HCT116 (cell line): ENCODE data around the gene PRRT1B. TPM values are rescaled to one million over a fixed set of nuclear protein-coding genes. Genes with fewer than 3 reads are reported as not detected.

Experiments
- ATAC-seq: fragments of 200-7000 bp; cut with Tn5 transposase; 2 replicates; pipeline ENCODE4 v1.9.1; 2020; ENCODE audit warnings: mild to moderate bottlenecking, moderate library complexity
- BruUV-seq: library from RNA; stranded (reverse); fragments of 400-500 nt; replicated peaks from 2 replicates; lab custom pipeline; 2021; lab: Mats Ljungman, UMichigan
- CTCF ChIA-PET: fragments of 300-600 bp; sonication (Branson Sonifier 250); formaldehyde crosslinking; loops from one replicate; lab custom pipeline; 2021; ENCODE audit warnings: antibody characterized with exemption; lab: Charles Lee
- POLR2A ChIA-PET: fragments of 300-600, 350-600 bp; sonication (Branson Sonifier 250); formaldehyde crosslinking; loops from one replicate; lab custom pipeline; 2021; ENCODE audit warnings: antibody characterized with exemption; lab: Charles Lee
- RAD21 ChIA-PET, 2 experiments: fragments of 300-600 bp; sonication (Branson Sonifier 250); formaldehyde crosslinking; loops; one replicate each; lab custom pipeline; 2023; ENCODE audit warnings: low total read pairs in 2 of 2; ENCODE audit not compliant: uncharacterized antibody in 2 of 2, unreplicated experiment in 2 of 2, low non-redundant PET in 1 of 2; lab: Charles Lee
- DNase-seq: peaks from one replicate; pipeline ENCODE4 v3.0.0-alpha.2; 2010; ENCODE audit warnings: low read depth, low spot score
- H2AFZ ChIP-seq: fragments of 200-600 bp; shearing (Covaris generic), sonication (generic); 2 replicates; pipeline ENCODE4 v1.6.1; 2017; ENCODE audit warnings: low read depth, mixed run types, mixed read lengths, antibody characterized with exemption, low read length; ENCODE audit not compliant: poor library complexity, severe bottlenecking
- H3K27ac ChIP-seq: 2 replicates; pipeline ENCODE4 v1.5.1; 2012; ENCODE audit warnings: low read depth, low read length
- H3K27me3 ChIP-seq: fragments of 200-600 bp; sonication (generic); 2 replicates; pipeline ENCODE4 v1.6.1; 2016; ENCODE audit warnings: mixed run types, low read length, mixed read lengths; ENCODE audit not compliant: insufficient read depth
- H3K36me3 ChIP-seq, 2 experiments: fragments of 200-500 bp in 1 of 2; fragments of 200-600 bp in 1 of 2; sonication (Bioruptor generic) in 1 of 2; sonication (generic) in 1 of 2; 2 replicates each; pipeline versions ENCODE4 v1.5.1 to v1.6.1; 2014 to 2016; ENCODE audit warnings: low read length in 2 of 2, inconsistent platforms in 1 of 2, mixed read lengths in 1 of 2, mixed run types in 1 of 2; ENCODE audit not compliant: insufficient read depth in 2 of 2, control insufficient read depth in 1 of 2
- H3K4me1 ChIP-seq, 2 experiments: fragments of 200-600 bp in 1 of 2; sonication (generic) in 1 of 2; 2 replicates each; pipeline versions ENCODE4 v1.5.1 to v1.6.1; 2012 to 2017; ENCODE audit warnings: low read length in 2 of 2, inconsistent platforms in 1 of 2, mild to moderate bottlenecking in 1 of 2, mixed read lengths in 1 of 2, mixed run types in 1 of 2, moderate library complexity in 1 of 2; ENCODE audit not compliant: insufficient read depth in 2 of 2, control insufficient read depth in 1 of 2
- H3K4me2 ChIP-seq: fragments of 200-600 bp; sonication (generic); 2 replicates; pipeline ENCODE4 v1.6.1; 2017; ENCODE audit warnings: mixed run types, low read length, mixed read lengths
- H3K4me3 ChIP-seq, 2 experiments: fragments of 200-600 bp in 1 of 2; sonication (generic) in 1 of 2; replicated peaks in 1 of 2; 2 replicates each; pipeline ENCODE4 v1.5.1; 2011 to 2016; ENCODE audit warnings: low read length in 2 of 2, control low read depth in 1 of 2, low read depth in 1 of 2, mild to moderate bottlenecking in 1 of 2, mixed read lengths in 1 of 2, mixed run types in 1 of 2
- H3K79me2 ChIP-seq: fragments of 200-600 bp; sonication (generic); 2 replicates; pipeline ENCODE4 v1.6.1; 2017; ENCODE audit warnings: mild to moderate bottlenecking, mixed run types, low read length, moderate library complexity, mixed read lengths; ENCODE audit not compliant: insufficient read depth
- H3K9ac ChIP-seq: fragments of 200-600 bp; sonication (generic); 2 replicates; pipeline ENCODE4 v1.6.1; 2016; ENCODE audit warnings: low read length, mixed read lengths
- H3K9me2 ChIP-seq: fragments of 200-600 bp; sonication (generic), shearing (Covaris generic); 2 replicates; pipeline ENCODE4 v1.6.1; 2017; ENCODE audit warnings: mixed run types, mild to moderate bottlenecking, moderate library complexity; ENCODE audit not compliant: insufficient read depth
- H3K9me3 ChIP-seq, 2 experiments: fragments of 200-500 bp in 1 of 2; fragments of 200-600 bp in 1 of 2; sonication (Bioruptor generic) in 1 of 2; sonication (generic) in 1 of 2; 2 replicates each; pipeline ENCODE4 v1.6.1; 2014 to 2017; ENCODE audit warnings: low read length in 2 of 2, mixed read lengths in 2 of 2, inconsistent platforms in 1 of 2, low read depth in 1 of 2, mild to moderate bottlenecking in 1 of 2, mixed run types in 1 of 2, moderate library complexity in 1 of 2; ENCODE audit not compliant: control insufficient read depth in 1 of 2, insufficient read depth in 1 of 2
- H4K20me1 ChIP-seq: fragments of 200-600 bp; sonication (generic), shearing (Covaris generic); 2 replicates; pipeline ENCODE4 v1.6.1; 2017; ENCODE audit warnings: mixed run types, mild to moderate bottlenecking, moderate library complexity; ENCODE audit not compliant: insufficient read depth
- CEBPB ChIP-seq: IDR thresholded peaks from 2 replicates; pipeline ENCODE4 v1.6.1; 2012; ENCODE audit warnings: low read depth
- EGR1 ChIP-seq: IDR thresholded peaks from 2 replicates; pipeline ENCODE4 v1.6.1; 2012; ENCODE audit warnings: low read depth
- ELF1 ChIP-seq: IDR thresholded peaks from 2 replicates; pipeline ENCODE4 v1.6.1; 2012; ENCODE audit warnings: low read depth, borderline replicate concordance
- EZH2 ChIP-seq: fragments of 200-600 bp; sonication (generic); IDR thresholded peaks from 2 replicates; pipeline ENCODE4 v1.6.1; 2017; ENCODE audit warnings: antibody characterized with exemption, mixed run types
- JUND ChIP-seq: IDR thresholded peaks from 2 replicates; pipeline ENCODE4 v1.6.1; 2012
- MAX ChIP-seq: IDR thresholded peaks from 2 replicates; pipeline ENCODE4 v1.6.1; 2012
- POLR2A ChIP-seq: IDR thresholded peaks from 2 replicates; pipeline ENCODE4 v1.7.0; 2011; ENCODE audit warnings: borderline replicate concordance; ENCODE audit not compliant: insufficient read depth, insufficient read length; ENCODE audit errors: extremely low read depth
- RAD21 ChIP-seq: IDR thresholded peaks from 2 replicates; pipeline ENCODE4 v1.6.1; 2012; ENCODE audit warnings: low read depth, mild to moderate bottlenecking
- REST ChIP-seq: IDR thresholded peaks from 2 replicates; pipeline ENCODE4 v1.6.1; 2012; ENCODE audit warnings: low read depth
- SIN3A ChIP-seq: IDR thresholded peaks from 2 replicates; pipeline ENCODE4 v1.6.1; 2012; ENCODE audit warnings: low read depth
- SRF ChIP-seq: IDR thresholded peaks from 2 replicates; pipeline ENCODE4 v1.6.1; 2012; ENCODE audit warnings: low read depth
- YY1 ChIP-seq: IDR thresholded peaks from 2 replicates; pipeline ENCODE4 v1.6.1; 2011; ENCODE audit warnings: low read length, low read depth, moderate library complexity, mild to moderate bottlenecking; ENCODE audit not compliant: insufficient replicate concordance; ENCODE audit errors: extremely low read depth
- ZBTB33 ChIP-seq: IDR thresholded peaks from 2 replicates; pipeline ENCODE4 v1.6.1; 2011; ENCODE audit warnings: mild to moderate bottlenecking, low read length, moderate library complexity; ENCODE audit not compliant: insufficient replicate concordance; ENCODE audit errors: extremely low read depth
- ZFX ChIP-seq: fragments of 450-650 bp; IDR thresholded peaks from 2 replicates; pipeline ENCODE4 v1.6.1; 2017
- ZNF274 ChIP-seq: fragments of 200-500 bp; sonication (Bioruptor generic); IDR thresholded peaks from 2 replicates; pipeline ENCODE4 v1.6.1; 2014; ENCODE audit warnings: mild to moderate bottlenecking, low read depth, low read length, inconsistent platforms
- intact Hi-C: fragments of 100-400 bp; cut with micrococcal nuclease; formaldehyde crosslinking; loops from 2 replicates; pipeline ENCODE4 v1.10.0; 2022
- total RNA-seq: library from RNA; stranded (reverse); gene quantifications from one replicate; pipeline ENCODE4 v1.2.1, GENCODE V29; 2021; ENCODE audit not compliant: unreplicated experiment
- TF ChIP-seq, protein P1 (sequence below): IDR thresholded peaks from 2 replicates; pipeline ENCODE4 v1.6.1; 2012
- TF ChIP-seq, protein P2 (sequence below), 3 experiments: fragments of 200-600 bp in 1 of 3; sonication (generic) in 1 of 3; IDR thresholded peaks in 2 of 3; conservative IDR thresholded peaks in 1 of 3; 2 replicates each; pipeline ENCODE4 v1.5.1; 2012 to 2017; ENCODE audit warnings: low read depth in 2 of 3, low read length in 2 of 3, antibody characterized with exemption in 1 of 3, borderline replicate concordance in 1 of 3, control low read depth in 1 of 3, mild to moderate bottlenecking in 1 of 3, mixed read lengths in 1 of 3, mixed run types in 1 of 3, moderate library complexity in 1 of 3; ENCODE audit not compliant: insufficient read depth in 1 of 3

PRRT1B gene
- total RNA-seq, 1 experiment from 2014 or later: not detected

- Histone ChIP-seq H3K36me3 (peaks cover 11 to 28% of the 10 kb centered on the region in 2 experiments; a peak in 3 of 4 replicates), H3K79me2 (no peaks in the 10 kb centered on the region), H3K27me3 (no peaks in the 10 kb centered on the region), H2AFZ (no peak overlapping the region), H3K9ac (no peak overlapping the region), H3K9me2 (no peaks in the 10 kb centered on the region), H3K9me3 (no peaks in the 10 kb centered on the region), H3K4me3 (no peak overlapping the region), H3K4me2 (no peak overlapping the region), H4K20me1 (no peaks in the 10 kb centered on the region), H3K27ac (no peak overlapping the region), H3K4me1 (no peaks in the 10 kb centered on the region)
- RAD21 ChIA-PET: interaction anchor here in 1 of 2 experiments (0.6 kb wide), 1 partner anchor 244 kb away, joined by 3 read pairs; no protein-coding TSS in a partner anchor
- no peak for DNase-seq
- CTCF ChIA-PET: no interaction called here
- no TSS peak for BruUV-seq
- no peak for ATAC-seq
- no peak for TF ChIP-seq ZNF274
- no peak for TF ChIP-seq ZBTB33
- TF ChIP-seq EGR1: no peak
- no peak for TF ChIP-seq ELF1
- TF ChIP-seq SIN3A: no peak
- no peak for TF ChIP-seq SRF
- no peak for TF ChIP-seq ZFX
- no peak for TF ChIP-seq POLR2A
- TF ChIP-seq YY1: no peak
- no peak for TF ChIP-seq RAD21
- TF ChIP-seq MAX: no peak
- TF ChIP-seq REST: no peak
- TF ChIP-seq, protein P1, sequence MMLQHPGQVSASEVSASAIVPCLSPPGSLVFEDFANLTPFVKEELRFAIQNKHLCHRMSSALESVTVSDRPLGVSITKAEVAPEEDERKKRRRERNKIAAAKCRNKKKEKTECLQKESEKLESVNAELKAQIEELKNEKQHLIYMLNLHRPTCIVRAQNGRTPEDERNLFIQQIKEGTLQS: no peak
- TF ChIP-seq, protein P2, sequence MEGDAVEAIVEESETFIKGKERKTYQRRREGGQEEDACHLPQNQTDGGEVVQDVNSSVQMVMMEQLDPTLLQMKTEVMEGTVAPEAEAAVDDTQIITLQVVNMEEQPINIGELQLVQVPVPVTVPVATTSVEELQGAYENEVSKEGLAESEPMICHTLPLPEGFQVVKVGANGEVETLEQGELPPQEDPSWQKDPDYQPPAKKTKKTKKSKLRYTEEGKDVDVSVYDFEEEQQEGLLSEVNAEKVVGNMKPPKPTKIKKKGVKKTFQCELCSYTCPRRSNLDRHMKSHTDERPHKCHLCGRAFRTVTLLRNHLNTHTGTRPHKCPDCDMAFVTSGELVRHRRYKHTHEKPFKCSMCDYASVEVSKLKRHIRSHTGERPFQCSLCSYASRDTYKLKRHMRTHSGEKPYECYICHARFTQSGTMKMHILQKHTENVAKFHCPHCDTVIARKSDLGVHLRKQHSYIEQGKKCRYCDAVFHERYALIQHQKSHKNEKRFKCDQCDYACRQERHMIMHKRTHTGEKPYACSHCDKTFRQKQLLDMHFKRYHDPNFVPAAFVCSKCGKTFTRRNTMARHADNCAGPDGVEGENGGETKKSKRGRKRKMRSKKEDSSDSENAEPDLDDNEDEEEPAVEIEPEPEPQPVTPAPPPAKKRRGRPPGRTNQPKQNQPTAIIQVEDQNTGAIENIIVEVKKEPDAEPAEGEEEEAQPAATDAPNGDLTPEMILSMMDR (IDR thresholded peaks at IDR 0.05 in 2 of 3, conservative IDR thresholded peaks at IDR 0.05 in 1 of 3; ENCODE audit: borderline replicate concordance in 1 of 3, insufficient read depth in 1 of 3, low read depth in 2 of 3, low read length in 2 of 3): no peak
- TF ChIP-seq CEBPB: no peak
- no peak for TF ChIP-seq EZH2
- TF ChIP-seq JUND: no peak
- POLR2A ChIA-PET: no interaction called here
- intact Hi-C loops: no loop called here
Measured at GRCh38 chr9:131521822-131522221, 23.5 kb upstream of the PRRT1B start.
